Measurements from ENCODE around the gene ITGA3. TPM values are rescaled to one million over a fixed set of nuclear protein-coding genes. Genes with fewer than 3 reads are reported as not detected.

The ITGA3 gene
- total RNA-seq, 1 experiment from 2014 or later, result 1.4 TPM

- peak; percentile 30 for DNase-seq (ENCODE audit: low spot score)
- intact Hi-C loops (cut with micrococcal nuclease; ENCODE audit: unreplicated experiment), result loop anchor here (5.0 kb wide), 1 partner anchor 269 kb away; no protein-coding TSS in a partner anchor
- no peak for TF ChIP-seq CTCF (conservative IDR thresholded peaks at IDR 0.05; ENCODE audit: low read depth, low read length)
- no peak for TF ChIP-seq EZH2 (IDR thresholded peaks at IDR 0.05; ENCODE audit: borderline replicate concordance, low read depth, low read length, poor library complexity, severe bottlenecking)
- no peaks in the 10 kb centered on the region for H3K27me3 ChIP-seq (replicated peaks; ENCODE audit: insufficient read depth, low read depth, low read length, poor library complexity)
- no TSS peak for BruUV-seq (replicated peaks)
- no peak overlapping the region for H3K27ac ChIP-seq (ENCODE audit: low read depth, low read length, poor library complexity, severe bottlenecking)
- no peak overlapping the region for H3K4me3 ChIP-seq (ENCODE audit: low read depth, low read length, poor library complexity, severe bottlenecking)
- ChIA-PET POLR2A (ENCODE audit: low non-redundant PET) (no interaction called here), CTCF (interaction anchor here (1.0 to 1.7 kb wide), 3 partner anchors 49 to 60 kb away, joined by 3 to 7 read pairs (median 3); no protein-coding TSS in a partner anchor)
- no peaks in the 10 kb centered on the region for H3K36me3 ChIP-seq (ENCODE audit: insufficient read depth, low read length, poor library complexity, severe bottlenecking)
- H3K4me1 ChIP-seq (ENCODE audit: insufficient read depth, low read length, poor library complexity, severe bottlenecking), result peaks cover 8% of the 10 kb centered on the region
- H3K9me3 ChIP-seq (ENCODE audit: low read depth, low read length, poor library complexity, severe bottlenecking), result peaks cover 10% of the 10 kb centered on the region
These were observed 27.8 kb upstream of the ITGA3 start for GRCh38 chr17:50027881-50028735.

GRCh38 chr17:50028736-50029120 is 27.2 kb upstream of the ITGA3 start:
- Histone ChIP-seq H3K4me1 (ENCODE audit: insufficient read depth, low read length, poor library complexity, severe bottlenecking) (peaks cover 8% of the 10 kb centered on the region), H3K27me3 (replicated peaks; ENCODE audit: insufficient read depth, low read depth, low read length, poor library complexity) (no peaks in the 10 kb centered on the region), H3K9me3 (ENCODE audit: low read depth, low read length, poor library complexity, severe bottlenecking) (peaks cover 8% of the 10 kb centered on the region), H3K36me3 (ENCODE audit: insufficient read depth, low read length, poor library complexity, severe bottlenecking) (no peaks in the 10 kb centered on the region), H3K27ac (ENCODE audit: low read depth, low read length, poor library complexity, severe bottlenecking) (no peak overlapping the region), H3K4me3 (ENCODE audit: low read depth, low read length, poor library complexity, severe bottlenecking) (no peak overlapping the region)
- CTCF ChIA-PET, result interaction anchor here (1.0 to 1.1 kb wide), 2 partner anchors 48 to 59 kb away, joined by 3 read pairs; no protein-coding TSS in a partner anchor
- POLR2A ChIA-PET (ENCODE audit: low non-redundant PET), result interaction anchor here (0.5 kb wide), 1 partner anchor 297 kb away, joined by 4 read pairs; no protein-coding TSS in a partner anchor
- intact Hi-C loops (cut with micrococcal nuclease; ENCODE audit: unreplicated experiment), result loop anchor here (5.0 kb wide), 1 partner anchor 269 kb away; no protein-coding TSS in a partner anchor
- no peak for DNase-seq (ENCODE audit: low spot score)
- TF ChIP-seq EZH2 (IDR thresholded peaks at IDR 0.05; ENCODE audit: borderline replicate concordance, low read depth, low read length, poor library complexity, severe bottlenecking) (no peak), CTCF (conservative IDR thresholded peaks at IDR 0.05; ENCODE audit: low read depth, low read length) (no peak)
- no TSS peak for BruUV-seq (replicated peaks)

GRCh38 chr17:50029185-50029584 is 26.7 kb upstream of the ITGA3 start:
- Histone ChIP-seq H3K4me3 (ENCODE audit: low read depth, low read length, poor library complexity, severe bottlenecking) (no peak overlapping the region), H3K9me3 (ENCODE audit: low read depth, low read length, poor library complexity, severe bottlenecking) (peaks cover 8% of the 10 kb centered on the region), H3K36me3 (ENCODE audit: insufficient read depth, low read length, poor library complexity, severe bottlenecking) (no peaks in the 10 kb centered on the region), H3K27ac (ENCODE audit: low read depth, low read length, poor library complexity, severe bottlenecking) (no peak overlapping the region), H3K4me1 (ENCODE audit: insufficient read depth, low read length, poor library complexity, severe bottlenecking) (peaks cover 8% of the 10 kb centered on the region), H3K27me3 (replicated peaks; ENCODE audit: insufficient read depth, low read depth, low read length, poor library complexity) (no peaks in the 10 kb centered on the region)
- no peak for DNase-seq (ENCODE audit: low spot score)
- POLR2A ChIA-PET (ENCODE audit: low non-redundant PET), result interaction anchor here (0.5 kb wide), 1 partner anchor 297 kb away, joined by 4 read pairs; no protein-coding TSS in a partner anchor
- CTCF ChIA-PET, result interaction anchor here (0.6 to 1.1 kb wide), 4 partner anchors 48 to 65 kb away, joined by 3 to 17 read pairs (median 3); no protein-coding TSS in a partner anchor
- no TSS peak for BruUV-seq (replicated peaks)
- no peak for TF ChIP-seq EZH2 (IDR thresholded peaks at IDR 0.05; ENCODE audit: borderline replicate concordance, low read depth, low read length, poor library complexity, severe bottlenecking)
- intact Hi-C loops (cut with micrococcal nuclease; ENCODE audit: unreplicated experiment), result loop anchor here (5.0 kb wide), 1 partner anchor 268 kb away; no protein-coding TSS in a partner anchor

Measured in A673 (cell line).